ENCODE results near the gene C16orf87.

C16orf87 gene

GRCh38 chr16:46793841-46794240, 37.1 kb downstream of the C16orf87 start:
- TF ChIP-seq CTCF (conservative IDR thresholded peaks at IDR 0.05) = no peak
- H3K27ac ChIP-seq = no peak overlapping the region

- H3K27ac ChIP-seq = peak overlapping the region; percentile 48; the same call in 1 of the 2 replicates
- TF ChIP-seq CTCF (conservative IDR thresholded peaks at IDR 0.05) = no peak
Measured at GRCh38 chr16:46790599-46791270, 40.2 kb downstream of the C16orf87 start.

- peak overlapping the region; percentile 48 for H3K27ac ChIP-seq
- TF ChIP-seq CTCF (conservative IDR thresholded peaks at IDR 0.05) = no peak
Measured at GRCh38 chr16:46789499-46790414, 41.2 kb downstream of the C16orf87 start.

- no peak overlapping the region for H3K27ac ChIP-seq
- no peak for TF ChIP-seq CTCF (conservative IDR thresholded peaks at IDR 0.05)
Measured at GRCh38 chr16:46788891-46789474, 42.0 kb downstream of the C16orf87 start.

- no peak for TF ChIP-seq CTCF (conservative IDR thresholded peaks at IDR 0.05)
- no peak overlapping the region for H3K27ac ChIP-seq
Measured at GRCh38 chr16:46787909-46788308, 43.1 kb downstream of the C16orf87 start.

GRCh38 chr16:46785076-46785845, 45.7 kb downstream of the C16orf87 start:
- peak overlapping the region; percentile 40 for H3K27ac ChIP-seq
- TF ChIP-seq CTCF (conservative IDR thresholded peaks at IDR 0.05) = no peak

GRCh38 chr16:46784569-46784968, 46.4 kb downstream of the C16orf87 start:
- peak overlapping the region; percentile 40 for H3K27ac ChIP-seq

Data from VCaP (cell line).